Spleen (tissue), 7 donors: ENCODE measurements around the gene UVSSA.
"Not testable (repeated sequence)": the region's sequence is repeated elsewhere in the genome, so short reads cannot be mapped to it uniquely, and the experiment has no call there.

Source experiments
- POLR2A ChIP-seq, 3 donors: fragments of 450-650 bp; IDR thresholded peaks; one replicate each; pipeline ENCODE4 v1.5.1; 2017; ENCODE audit warnings: antibody characterized with exemption in 3 of 3, mild to moderate bottlenecking in 1 of 3
- POLR2AphosphoS5 ChIP-seq, 3 donors: sonication (generic); formaldehyde crosslinking; IDR thresholded peaks; one replicate each; pipeline ENCODE4 v1.5.1; 2017; ENCODE audit warnings: antibody characterized with exemption in 3 of 3
- TF ChIP-seq, protein P1 (sequence below), 11 experiments: fragments of 200-600 bp in 7 of 11; fragments of 450-650 bp in 4 of 11; sonication (generic) in 4 of 11; IDR thresholded peaks in 8 of 11; conservative IDR thresholded peaks in 3 of 11; 1 replicate in 7 of 11; 2 replicates in 4 of 11; pipeline versions ENCODE4 v1.4.0 to v1.8.0; 2016 to 2021; ENCODE audit warnings: antibody characterized with exemption in 11 of 11, inconsistent platforms in 4 of 11, mild to moderate bottlenecking in 1 of 11
- donor health status: DM: no; HTN: no; CAD: no; lungs with moderate emphysema.
- donor health status: DM: no; HTN: no; CAD: no.
- donor health status: DM: no; HTN: no; CAD: no.

DNA sequence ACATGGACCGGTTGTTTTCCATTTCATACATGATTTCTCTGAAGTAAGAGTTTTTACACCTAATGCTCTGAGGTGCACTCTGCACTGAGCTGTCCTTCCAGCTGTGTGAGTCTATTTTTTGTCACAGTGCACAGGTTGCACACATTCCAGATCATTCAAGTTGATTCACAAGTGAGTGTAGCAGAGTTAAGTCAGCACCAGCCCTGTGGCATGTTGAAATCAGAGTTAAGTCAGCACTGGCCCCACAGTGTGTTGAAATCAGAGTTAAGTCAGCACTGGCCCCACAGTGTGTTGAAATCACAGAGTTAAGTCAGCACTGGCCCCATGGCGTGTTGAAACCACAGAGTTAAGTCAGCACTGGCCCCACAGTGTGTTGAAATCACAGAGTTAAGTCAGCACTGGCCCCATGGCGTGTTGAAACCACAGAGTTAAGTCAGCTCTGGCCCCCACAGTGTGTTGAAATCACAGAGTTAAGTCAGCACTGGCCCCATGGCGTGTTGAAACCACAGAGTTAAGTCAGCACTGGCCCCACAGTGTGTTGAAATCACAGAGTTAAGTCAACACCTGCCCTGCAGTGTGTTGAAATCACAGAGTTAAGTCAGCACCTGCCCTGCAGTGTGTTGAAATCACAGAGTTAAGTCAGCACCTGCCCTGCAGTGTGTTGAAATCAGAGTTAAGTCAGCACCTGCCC is 11.7 kb upstream of the UVSSA start:
- TF ChIP-seq, protein P1, sequence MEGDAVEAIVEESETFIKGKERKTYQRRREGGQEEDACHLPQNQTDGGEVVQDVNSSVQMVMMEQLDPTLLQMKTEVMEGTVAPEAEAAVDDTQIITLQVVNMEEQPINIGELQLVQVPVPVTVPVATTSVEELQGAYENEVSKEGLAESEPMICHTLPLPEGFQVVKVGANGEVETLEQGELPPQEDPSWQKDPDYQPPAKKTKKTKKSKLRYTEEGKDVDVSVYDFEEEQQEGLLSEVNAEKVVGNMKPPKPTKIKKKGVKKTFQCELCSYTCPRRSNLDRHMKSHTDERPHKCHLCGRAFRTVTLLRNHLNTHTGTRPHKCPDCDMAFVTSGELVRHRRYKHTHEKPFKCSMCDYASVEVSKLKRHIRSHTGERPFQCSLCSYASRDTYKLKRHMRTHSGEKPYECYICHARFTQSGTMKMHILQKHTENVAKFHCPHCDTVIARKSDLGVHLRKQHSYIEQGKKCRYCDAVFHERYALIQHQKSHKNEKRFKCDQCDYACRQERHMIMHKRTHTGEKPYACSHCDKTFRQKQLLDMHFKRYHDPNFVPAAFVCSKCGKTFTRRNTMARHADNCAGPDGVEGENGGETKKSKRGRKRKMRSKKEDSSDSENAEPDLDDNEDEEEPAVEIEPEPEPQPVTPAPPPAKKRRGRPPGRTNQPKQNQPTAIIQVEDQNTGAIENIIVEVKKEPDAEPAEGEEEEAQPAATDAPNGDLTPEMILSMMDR (IDR thresholded peaks at IDR 0.05 in 8 of 11, conservative IDR thresholded peaks at IDR 0.05 in 3 of 11) = not testable (repeated sequence)
- not testable (repeated sequence) for TF ChIP-seq POLR2A, POLR2AphosphoS5 (IDR thresholded peaks at IDR 0.05)
